Trophoblast cell (in vitro differentiated cells and primary cell): Measurements from ENCODE around the gene PRR23B.

ENCODE experiments used
- DNase-seq, 2 donors: peaks; one replicate each; pipeline ENCODE4 v3.0.0-alpha.2; 2016
- H2AFZ ChIP-seq: 2 replicates; pipeline ENCODE4 v1.6.1; 2013; ENCODE audit warnings: low read length, moderate library complexity, mild to moderate bottlenecking; ENCODE audit not compliant: insufficient read depth, poor library complexity
- H2AK5ac ChIP-seq: 2 replicates; pipeline ENCODE4 v1.6.1; 2013; ENCODE audit warnings: mild to moderate bottlenecking, low read length
- H2BK120ac ChIP-seq: 2 replicates; pipeline ENCODE4 v1.6.1; 2013; ENCODE audit warnings: low read length, mild to moderate bottlenecking, moderate library complexity; ENCODE audit not compliant: insufficient read depth, poor library complexity
- H2BK12ac ChIP-seq: 2 replicates; pipeline ENCODE4 v1.6.1; 2013; ENCODE audit warnings: mild to moderate bottlenecking, low read length, moderate library complexity
- H2BK5ac ChIP-seq: 2 replicates; pipeline ENCODE4 v1.6.1; 2013; ENCODE audit warnings: low read length, low read depth, moderate library complexity, mild to moderate bottlenecking; ENCODE audit not compliant: poor library complexity
- H3K14ac ChIP-seq: 2 replicates; pipeline ENCODE4 v1.6.1; 2013; ENCODE audit warnings: mild to moderate bottlenecking, low read length
- H3K18ac ChIP-seq: 2 replicates; pipeline ENCODE4 v1.6.1; 2013; ENCODE audit warnings: mild to moderate bottlenecking, low read length
- H3K23ac ChIP-seq: 2 replicates; pipeline ENCODE4 v1.6.1; 2013; ENCODE audit warnings: low read length
- H3K27ac ChIP-seq: 2 replicates; pipeline ENCODE4 v1.5.1; 2013; ENCODE audit warnings: low read depth, mild to moderate bottlenecking, inconsistent platforms, low read length, moderate library complexity
- H3K27me3 ChIP-seq: 2 replicates; pipeline ENCODE4 v1.6.1; 2013; ENCODE audit warnings: inconsistent platforms, mild to moderate bottlenecking, low read length, moderate library complexity; ENCODE audit not compliant: insufficient read depth
- H3K36me3 ChIP-seq, 2 experiments: 1 replicate in 1 of 2; 2 replicates in 1 of 2; pipeline ENCODE4 v1.6.1; 2013; ENCODE audit warnings: low read length in 2 of 2, mild to moderate bottlenecking in 2 of 2, moderate library complexity in 1 of 2; ENCODE audit not compliant: insufficient read depth in 2 of 2, control insufficient read depth in 1 of 2
- H3K4ac ChIP-seq: 2 replicates; pipeline ENCODE4 v1.6.1; 2013; ENCODE audit warnings: low read depth, mild to moderate bottlenecking, low read length, moderate library complexity
- H3K4me1 ChIP-seq, 2 experiments: 1 replicate in 1 of 2; 2 replicates in 1 of 2; pipeline ENCODE4 v1.6.1; 2013; ENCODE audit warnings: low read length in 2 of 2, mild to moderate bottlenecking in 2 of 2, moderate library complexity in 1 of 2; ENCODE audit not compliant: insufficient read depth in 2 of 2, control insufficient read depth in 1 of 2
- H3K4me2 ChIP-seq: 2 replicates; pipeline ENCODE4 v1.6.1; 2013; ENCODE audit warnings: inconsistent platforms, mild to moderate bottlenecking, low read length, moderate library complexity
- H3K4me3 ChIP-seq: 2 replicates; pipeline ENCODE4 v1.5.1; 2013; ENCODE audit warnings: mild to moderate bottlenecking, low read depth, low read length, inconsistent platforms
- H3K79me1 ChIP-seq: one replicate; pipeline ENCODE4 v1.6.1; 2013; ENCODE audit warnings: low read length
- H3K79me2 ChIP-seq: 2 replicates; pipeline ENCODE4 v1.6.1; 2013; ENCODE audit warnings: low read length, mild to moderate bottlenecking; ENCODE audit not compliant: control insufficient read depth, insufficient read depth, poor library complexity
- H3K9ac ChIP-seq: 2 replicates; pipeline ENCODE4 v1.6.1; 2013; ENCODE audit warnings: mild to moderate bottlenecking, low read length
- H3K9me3 ChIP-seq: 2 replicates; pipeline ENCODE4 v1.6.1; 2013; ENCODE audit warnings: low read depth, mild to moderate bottlenecking, control low read depth, inconsistent platforms, low read length; ENCODE audit not compliant: insufficient read depth
- H4K12ac ChIP-seq: 2 replicates; pipeline ENCODE4 v1.6.1; 2013; ENCODE audit warnings: low read depth, mild to moderate bottlenecking, low read length, moderate library complexity
- H4K8ac ChIP-seq: 2 replicates; pipeline ENCODE4 v1.6.1; 2013; ENCODE audit warnings: low read depth, mild to moderate bottlenecking, low read length, moderate library complexity
- H4K91ac ChIP-seq: one replicate; pipeline ENCODE4 v1.6.1; 2013; ENCODE audit warnings: low read depth, mild to moderate bottlenecking, low read length, moderate library complexity
- WGBS: extraction: QIAGEN DNeasy Blood & Tissue Kit; methylation state at CpG from one replicate; pipeline ENCODE4 v1.1.7; 2013; ENCODE audit warnings: missing lambda C conversion rate; ENCODE audit not compliant: insufficient read length, insufficient coverage; ENCODE audit errors: extremely low coverage; 5-methylcytosine and 5-hydroxymethylcytosine counted together

PRR23B gene

GRCh38 chr3:139005356-139005993 is 15.3 kb downstream of the PRR23B start:
- Histone ChIP-seq H3K4me1 (no peaks in the 10 kb centered on the region), H3K4me2 (no peak overlapping the region)
- no CpG with 5 or more reads among the region's 45 CpGs for WGBS

GRCh38 chr3:138995706-138996105 is 25.0 kb downstream of the PRR23B start:
- no peaks in the 10 kb centered on the region for H3K79me1 ChIP-seq
- H3K27me3 ChIP-seq, result no peaks in the 10 kb centered on the region
- DNase-seq, result no peak
- H2AFZ ChIP-seq, result no peak overlapping the region
- no peaks in the 10 kb centered on the region for H3K4me1 ChIP-seq
- no peak overlapping the region for H3K4me3 ChIP-seq
- no CpG with 5 or more reads among the region's 1 CpG for WGBS
- H2BK12ac ChIP-seq, result no peak overlapping the region
- H4K12ac ChIP-seq, result no peak overlapping the region
- no peak overlapping the region for H3K4me2 ChIP-seq
- no peak overlapping the region for H3K14ac ChIP-seq
- no peak overlapping the region for H2BK5ac ChIP-seq
- H3K18ac ChIP-seq, result no peak overlapping the region
- H2AK5ac ChIP-seq, result no peak overlapping the region
- no peak overlapping the region for H3K9ac ChIP-seq
- no peak overlapping the region for H2BK120ac ChIP-seq
- H3K36me3 ChIP-seq, result no peaks in the 10 kb centered on the region
- H3K27ac ChIP-seq, result no peak overlapping the region
- no peak overlapping the region for H4K8ac ChIP-seq
- H3K9me3 ChIP-seq, result no peaks in the 10 kb centered on the region
- H3K23ac ChIP-seq, result no peak overlapping the region
- H3K4ac ChIP-seq, result no peak overlapping the region
- no peak overlapping the region for H4K91ac ChIP-seq
- H3K79me2 ChIP-seq, result no peaks in the 10 kb centered on the region

More at GRCh38 chr3:139005356-139005993, 15.3 kb downstream of the PRR23B start:
- no peak overlapping the region for H2BK120ac ChIP-seq
- H4K8ac ChIP-seq, result no peak overlapping the region
- no peak overlapping the region for H3K4ac ChIP-seq
- no peak overlapping the region for H3K4me3 ChIP-seq
- no peaks in the 10 kb centered on the region for H3K79me1 ChIP-seq
- no peaks in the 10 kb centered on the region for H3K27me3 ChIP-seq
- H2AK5ac ChIP-seq, result no peak overlapping the region
- no peak overlapping the region for H4K91ac ChIP-seq
- no peak overlapping the region for H2AFZ ChIP-seq
- no peak for DNase-seq
- H3K14ac ChIP-seq, result no peak overlapping the region
- no peaks in the 10 kb centered on the region for H3K79me2 ChIP-seq
- H3K27ac ChIP-seq, result no peak overlapping the region
- H2BK5ac ChIP-seq, result no peak overlapping the region
- no peak overlapping the region for H3K23ac ChIP-seq
- H2BK12ac ChIP-seq, result no peak overlapping the region
- H3K36me3 ChIP-seq, result no peaks in the 10 kb centered on the region
- no peak overlapping the region for H3K9ac ChIP-seq
- no peak overlapping the region for H3K18ac ChIP-seq
- peaks cover 4% of the 10 kb centered on the region for H3K9me3 ChIP-seq
- H4K12ac ChIP-seq, result no peak overlapping the region

GRCh38 chr3:138987181-138987580 is 33.5 kb downstream of the PRR23B start:
- Histone ChIP-seq H3K4me2 (no peak overlapping the region), H2BK120ac (no peak overlapping the region), H3K9ac (no peak overlapping the region), H3K4me3 (no peak overlapping the region), H2AFZ (no peak overlapping the region), H3K27me3 (no peaks in the 10 kb centered on the region), H3K14ac (no peak overlapping the region), H3K9me3 (no peaks in the 10 kb centered on the region), H4K12ac (no peak overlapping the region), H3K27ac (no peak overlapping the region), H2AK5ac (no peak overlapping the region), H3K18ac (no peak overlapping the region), H3K4ac (no peak overlapping the region), H3K4me1 (no peaks in the 10 kb centered on the region), H3K23ac (no peak overlapping the region), H3K79me2 (no peaks in the 10 kb centered on the region), H2BK5ac (no peak overlapping the region), H3K36me3 (no peaks in the 10 kb centered on the region), H2BK12ac (no peak overlapping the region), H4K91ac (no peak overlapping the region), H4K8ac (no peak overlapping the region), H3K79me1 (no peaks in the 10 kb centered on the region)
- no peak for DNase-seq
- WGBS, result no CpG with 5 or more reads among the region's 2 CpGs

- H4K91ac ChIP-seq, result no peak overlapping the region
- no peak overlapping the region for H4K8ac ChIP-seq
- no peaks in the 10 kb centered on the region for H3K36me3 ChIP-seq
- H2BK12ac ChIP-seq, result no peak overlapping the region
- no peak overlapping the region for H3K23ac ChIP-seq
- H3K27me3 ChIP-seq, result no peaks in the 10 kb centered on the region
- no peak overlapping the region for H3K4me3 ChIP-seq
- H3K9me3 ChIP-seq, result no peaks in the 10 kb centered on the region
- no peak overlapping the region for H3K18ac ChIP-seq
- H2AK5ac ChIP-seq, result no peak overlapping the region
- no peak overlapping the region for H4K12ac ChIP-seq
- H3K79me1 ChIP-seq, result no peaks in the 10 kb centered on the region
- H2BK5ac ChIP-seq, result no peak overlapping the region
- H3K79me2 ChIP-seq, result no peaks in the 10 kb centered on the region
- no peak overlapping the region for H3K4me2 ChIP-seq
- no CpG with 5 or more reads among the region's 4 CpGs for WGBS
- H2AFZ ChIP-seq, result no peak overlapping the region
- no peak overlapping the region for H3K14ac ChIP-seq
- H3K4me1 ChIP-seq, result no peaks in the 10 kb centered on the region
- no peak for DNase-seq
- no peak overlapping the region for H3K27ac ChIP-seq
- H3K4ac ChIP-seq, result no peak overlapping the region
- no peak overlapping the region for H2BK120ac ChIP-seq
- no peak overlapping the region for H3K9ac ChIP-seq
Measured at GRCh38 chr3:138985932-138986331, 34.8 kb downstream of the PRR23B start.
